ACC112 (cell line): ENCODE results near the gene TBC1D7.

Experiments used
- H2AFZ ChIP-seq: fragments of 200-600 bp; sonication (generic); one replicate; pipeline ENCODE4 v1.6.0; 2017; ENCODE audit warnings: antibody characterized with exemption, low read length; ENCODE audit not compliant: unreplicated experiment
- H3K27ac ChIP-seq: fragments of 200-600 bp; sonication (generic); 2 replicates; pipeline ENCODE4 v1.5.1; 2014; ENCODE audit warnings: low read depth, mild to moderate bottlenecking, antibody characterized with exemption, low read length, moderate library complexity
- H3K27me3 ChIP-seq: fragments of 200-600 bp; sonication (generic); 2 replicates; pipeline ENCODE4 v1.6.1; 2014; ENCODE audit warnings: mild to moderate bottlenecking, antibody characterized with exemption, low read length, moderate library complexity, mixed read lengths; ENCODE audit not compliant: insufficient read depth
- H3K36me3 ChIP-seq: fragments of 200-600 bp; sonication (generic); 2 replicates; pipeline ENCODE4 v1.6.1; 2016; ENCODE audit warnings: mild to moderate bottlenecking, antibody characterized with exemption, low read length, moderate library complexity, mixed read lengths; ENCODE audit not compliant: insufficient read depth
- H3K4me1 ChIP-seq: fragments of 200-600 bp; sonication (generic); one replicate; pipeline ENCODE4 v1.6.1; 2016; ENCODE audit warnings: low read length, mixed read lengths; ENCODE audit not compliant: insufficient read depth, unreplicated experiment, control insufficient read depth
- H3K4me3 ChIP-seq: fragments of 200-600 bp; sonication (generic); 2 replicates; pipeline ENCODE4 v1.5.1; 2014; ENCODE audit warnings: mild to moderate bottlenecking, low read depth, low read length
- H3K79me2 ChIP-seq: fragments of 200-600 bp; sonication (generic); one replicate; pipeline ENCODE4 v1.6.0; 2016; ENCODE audit warnings: low read length; ENCODE audit not compliant: control insufficient read depth, unreplicated experiment, insufficient read depth

The TBC1D7 gene

GRCh38 chr6:13302751-13303667 lies 25.3 kb downstream of the TBC1D7 start:
- Histone ChIP-seq H3K27me3 (no peaks in the 10 kb centered on the region), H3K27ac (peak overlapping the region; percentile 93), H3K4me3 (no peak overlapping the region), H3K79me2 (peaks cover 6% of the 10 kb centered on the region), H3K4me1 (peaks cover 39% of the 10 kb centered on the region), H2AFZ (no peak overlapping the region), H3K36me3 (peaks cover 19% of the 10 kb centered on the region)

GRCh38 chr6:13302291-13302690 lies 26.0 kb downstream of the TBC1D7 start:
- Histone ChIP-seq H3K36me3 (peaks cover 17% of the 10 kb centered on the region), H3K4me3 (no peak overlapping the region), H3K27ac (peak overlapping the region; percentile 93), H3K4me1 (peaks cover 32% of the 10 kb centered on the region), H3K79me2 (peaks cover 6% of the 10 kb centered on the region), H2AFZ (no peak overlapping the region), H3K27me3 (no peaks in the 10 kb centered on the region)

GRCh38 chr6:13300643-13301590 lies 27.4 kb downstream of the TBC1D7 start:
- H3K4me1 ChIP-seq: peaks cover 25% of the 10 kb centered on the region
- H3K4me3 ChIP-seq: no peak overlapping the region
- peaks cover 6% of the 10 kb centered on the region for H3K79me2 ChIP-seq
- peaks cover 7% of the 10 kb centered on the region; the same call in 1 of the 2 replicates for H3K36me3 ChIP-seq
- H3K27me3 ChIP-seq: no peaks in the 10 kb centered on the region
- H2AFZ ChIP-seq: no peak overlapping the region
- H3K27ac ChIP-seq: no peak overlapping the region

GRCh38 chr6:13299918-13300317 lies 28.4 kb downstream of the TBC1D7 start:
- H2AFZ ChIP-seq: no peak overlapping the region
- H3K79me2 ChIP-seq: peaks cover 6% of the 10 kb centered on the region
- H3K4me3 ChIP-seq: no peak overlapping the region
- H3K27me3 ChIP-seq: no peaks in the 10 kb centered on the region
- peaks cover 25% of the 10 kb centered on the region for H3K4me1 ChIP-seq
- peaks cover 8% of the 10 kb centered on the region; the same call in 1 of the 2 replicates for H3K36me3 ChIP-seq
- H3K27ac ChIP-seq: no peak overlapping the region

- H3K4me3 ChIP-seq: no peak overlapping the region
- peaks cover 13% of the 10 kb centered on the region; the same call in 1 of the 2 replicates for H3K36me3 ChIP-seq
- peaks cover 23% of the 10 kb centered on the region for H3K4me1 ChIP-seq
- H3K27me3 ChIP-seq: no peaks in the 10 kb centered on the region
- H2AFZ ChIP-seq: no peak overlapping the region
- peaks cover 6% of the 10 kb centered on the region for H3K79me2 ChIP-seq
- H3K27ac ChIP-seq: no peak overlapping the region
Measured at GRCh38 chr6:13299403-13299821, 28.9 kb downstream of the TBC1D7 start.

- no peak overlapping the region for H3K4me3 ChIP-seq
- peaks cover 13% of the 10 kb centered on the region for H3K4me1 ChIP-seq
- no peaks in the 10 kb centered on the region for H3K27me3 ChIP-seq
- peaks cover 16% of the 10 kb centered on the region; the same call in 1 of the 2 replicates for H3K36me3 ChIP-seq
- H3K27ac ChIP-seq: no peak overlapping the region
- H2AFZ ChIP-seq: no peak overlapping the region
- peaks cover 6% of the 10 kb centered on the region for H3K79me2 ChIP-seq
Measured at GRCh38 chr6:13298446-13298845, 29.9 kb downstream of the TBC1D7 start.

- Histone ChIP-seq H3K27me3 (no peaks in the 10 kb centered on the region), H2AFZ (no peak overlapping the region), H3K4me3 (no peak overlapping the region), H3K27ac (no peak overlapping the region), H3K79me2 (peaks cover 6% of the 10 kb centered on the region), H3K4me1 (peaks cover 5% of the 10 kb centered on the region), H3K36me3 (peaks cover 16% of the 10 kb centered on the region; the same call in 1 of the 2 replicates)
Measured at GRCh38 chr6:13297391-13297790, 30.9 kb downstream of the TBC1D7 start.

- Histone ChIP-seq H2AFZ (no peak overlapping the region), H3K36me3 (peaks cover 12% of the 10 kb centered on the region; the same call in 1 of the 2 replicates), H3K4me3 (no peak overlapping the region), H3K4me1 (no peaks in the 10 kb centered on the region), H3K27ac (no peak overlapping the region), H3K79me2 (peaks cover 3% of the 10 kb centered on the region), H3K27me3 (no peaks in the 10 kb centered on the region)
Measured at GRCh38 chr6:13296536-13296997, 31.8 kb downstream of the TBC1D7 start.

- H3K27ac ChIP-seq: no peak overlapping the region
- peaks cover 9% of the 10 kb centered on the region; the same call in 1 of the 2 replicates for H3K36me3 ChIP-seq
- H3K27me3 ChIP-seq: no peaks in the 10 kb centered on the region
- H3K4me1 ChIP-seq: no peaks in the 10 kb centered on the region
- no peaks in the 10 kb centered on the region for H3K79me2 ChIP-seq
- H2AFZ ChIP-seq: no peak overlapping the region
- H3K4me3 ChIP-seq: no peak overlapping the region
Measured at GRCh38 chr6:13295576-13295975, 32.8 kb downstream of the TBC1D7 start.

- Histone ChIP-seq H3K36me3 (peaks cover 13% of the 10 kb centered on the region; the same call in 1 of the 2 replicates), H3K4me1 (no peaks in the 10 kb centered on the region)
Measured at GRCh38 chr6:13294499-13295069, 33.8 kb downstream of the TBC1D7 start.

More at GRCh38 chr6:13294499-13295069, 33.8 kb downstream of the TBC1D7 start:
- no peak overlapping the region for H3K27ac ChIP-seq
- H3K79me2 ChIP-seq: no peaks in the 10 kb centered on the region
- no peak overlapping the region for H3K4me3 ChIP-seq
- no peak overlapping the region for H2AFZ ChIP-seq
- no peaks in the 10 kb centered on the region for H3K27me3 ChIP-seq
